GM21423 (cell line): Measurements from ENCODE around the gene UBC.
"Not testable (repeated sequence)": the region's sequence is repeated elsewhere in the genome, so short reads cannot be mapped to it uniquely, and the experiment has no call there.

Source experiments
- ATAC-seq: cut with Tn5 transposase; IDR thresholded peaks from one replicate; pipeline ENCODE4 v1.9.1; 2021; ENCODE audit warnings: mild to moderate bottlenecking, moderate library complexity; ENCODE audit not compliant: unreplicated experiment

Gene UBC

DNA sequence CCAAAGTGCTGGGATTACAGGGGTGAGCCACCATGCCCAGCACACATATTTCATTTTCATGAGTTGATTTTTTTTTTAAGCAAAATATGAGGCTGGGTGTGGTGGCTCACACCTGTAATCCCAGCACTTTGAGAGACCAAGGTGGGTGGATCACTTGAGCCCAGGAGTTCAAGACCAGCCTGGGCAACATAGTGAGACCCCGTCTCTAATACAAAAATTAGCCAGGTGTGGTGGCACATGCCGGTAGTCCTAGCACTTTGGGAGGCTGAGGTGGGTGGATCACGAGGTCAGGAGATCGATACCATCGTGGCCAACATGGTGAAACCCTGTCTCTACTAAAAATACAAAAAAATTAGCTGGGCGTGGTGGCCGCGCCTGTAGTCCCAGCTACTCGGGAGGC is 17.1 kb upstream of the UBC start:
- not testable (repeated sequence) for ATAC-seq

DNA sequence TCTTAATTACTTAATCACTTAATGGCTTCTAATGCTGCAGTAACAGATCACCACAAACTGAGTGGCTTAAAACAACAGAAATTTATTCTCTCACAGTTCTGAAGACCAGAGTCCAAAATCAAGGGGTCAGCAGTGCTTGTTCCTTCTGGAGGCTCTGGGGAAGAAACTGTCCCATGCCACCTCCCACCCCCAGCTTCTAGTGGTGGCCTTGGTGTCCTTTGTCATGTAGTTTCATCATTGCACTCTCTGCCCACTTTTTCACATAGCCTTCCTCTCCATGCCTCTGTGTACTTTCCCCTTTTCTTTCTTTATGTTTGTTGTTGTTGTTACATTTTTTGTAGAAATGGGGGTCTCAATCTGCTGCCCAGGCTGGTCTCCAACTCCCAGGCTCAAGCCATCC is 16.1 kb upstream of the UBC start:
- no peak for ATAC-seq

DNA sequence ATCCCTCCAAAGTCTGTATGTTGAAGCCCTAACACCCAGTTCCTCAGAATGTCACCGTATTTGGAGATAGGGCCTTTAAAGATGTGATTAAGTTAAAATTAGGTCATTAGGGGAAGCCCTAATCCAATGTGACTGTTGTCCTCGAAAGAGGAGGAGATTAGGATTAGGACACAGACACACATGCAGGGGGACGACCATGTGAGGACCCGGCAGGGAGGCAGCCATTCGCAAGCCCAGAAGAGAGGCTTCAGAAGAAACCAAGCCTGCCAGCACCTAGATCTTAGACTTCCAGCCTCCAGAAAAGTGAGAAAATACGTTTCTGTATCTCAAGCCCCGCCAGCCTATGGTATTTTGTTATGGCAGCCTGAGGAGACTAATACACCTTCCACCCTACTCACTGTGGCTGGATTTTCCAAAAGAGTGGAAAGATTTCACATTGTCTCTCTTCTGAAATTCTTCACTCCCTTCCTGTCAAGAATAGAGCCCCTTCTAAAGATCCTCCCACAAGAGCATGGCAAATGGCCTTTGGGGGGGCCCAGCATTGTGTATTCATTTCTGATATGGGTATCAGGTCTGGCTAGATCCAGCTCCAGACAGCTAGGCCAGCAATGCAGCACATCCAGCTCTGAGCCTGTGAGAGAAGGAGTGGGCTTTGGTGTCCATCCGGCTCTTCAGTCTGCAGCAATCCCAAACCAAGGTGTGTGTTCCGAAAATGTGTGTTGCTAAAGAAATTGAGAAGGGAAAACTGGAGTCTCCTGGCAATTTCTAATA is 15.4 kb upstream of the UBC start:
- no peak for ATAC-seq

DNA sequence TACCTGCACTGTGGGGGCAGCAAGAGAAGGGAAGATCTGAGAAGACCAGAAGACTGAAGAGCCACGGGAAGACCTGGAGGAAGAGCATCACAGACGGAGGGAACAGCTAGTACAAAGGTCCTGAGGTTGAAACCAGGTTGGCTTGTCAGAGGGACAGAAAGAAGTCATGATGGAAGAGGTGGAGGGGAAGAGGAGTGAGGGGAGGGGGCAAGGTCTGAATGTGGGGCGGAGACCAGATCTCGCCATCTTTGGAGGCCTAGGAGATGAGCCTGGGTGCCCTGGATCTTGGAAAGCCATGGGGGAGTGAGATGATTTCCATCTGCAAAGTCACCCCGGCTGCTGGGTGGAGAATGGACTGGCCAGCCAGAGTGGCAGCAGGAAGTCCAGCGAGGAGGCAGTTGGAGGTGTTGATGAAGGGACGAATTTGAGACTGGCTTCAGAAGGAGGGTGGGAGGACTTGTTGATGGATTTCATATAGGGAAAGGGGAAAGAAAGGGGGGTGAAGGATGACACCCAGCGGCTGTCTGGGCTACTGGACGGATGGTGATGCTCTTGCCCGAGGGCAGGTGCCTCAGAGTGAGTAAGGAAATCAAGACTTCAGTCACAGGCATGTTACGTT is 14.6 kb upstream of the UBC start:
- ATAC-seq = no peak

DNA sequence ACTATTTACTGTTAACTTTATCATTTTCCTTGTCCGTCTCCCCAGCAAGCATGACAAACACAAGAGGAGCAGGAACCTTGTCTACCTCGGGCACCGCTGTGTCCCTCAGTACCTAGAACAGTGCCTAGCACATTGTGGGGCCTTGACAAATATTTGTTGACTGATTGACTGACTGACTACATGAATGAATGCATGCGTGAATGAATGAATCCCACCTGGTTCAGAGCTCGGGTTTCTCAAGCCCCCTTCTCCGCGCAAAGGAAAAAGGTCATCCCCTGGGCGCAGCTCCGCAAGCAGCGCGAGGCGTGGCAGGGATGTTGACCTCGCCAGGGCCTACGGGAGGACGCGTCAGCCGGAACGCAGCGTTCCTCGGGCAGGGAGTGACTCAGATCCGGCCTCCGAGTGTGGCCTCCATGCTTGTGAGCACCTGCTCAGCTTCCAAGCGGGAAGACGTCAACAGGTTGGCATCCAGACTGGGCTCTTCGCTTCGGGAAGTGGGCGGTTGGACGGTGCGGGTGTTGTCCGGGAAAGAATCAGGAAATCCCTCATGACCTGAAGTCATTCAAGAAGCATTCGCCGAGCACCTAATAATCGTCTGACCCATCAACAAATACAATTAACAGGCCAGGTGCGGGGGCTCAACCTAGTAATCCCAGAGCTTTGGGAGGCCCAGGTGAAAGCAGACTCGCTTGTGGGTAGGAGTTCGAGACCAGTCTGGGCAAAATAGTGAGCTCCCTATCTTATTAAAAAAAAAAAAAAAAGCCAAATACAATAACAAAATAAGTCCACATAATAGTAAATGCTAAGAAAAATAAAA is 13.9 kb upstream of the UBC start:
- ATAC-seq = peak; percentile 35

DNA sequence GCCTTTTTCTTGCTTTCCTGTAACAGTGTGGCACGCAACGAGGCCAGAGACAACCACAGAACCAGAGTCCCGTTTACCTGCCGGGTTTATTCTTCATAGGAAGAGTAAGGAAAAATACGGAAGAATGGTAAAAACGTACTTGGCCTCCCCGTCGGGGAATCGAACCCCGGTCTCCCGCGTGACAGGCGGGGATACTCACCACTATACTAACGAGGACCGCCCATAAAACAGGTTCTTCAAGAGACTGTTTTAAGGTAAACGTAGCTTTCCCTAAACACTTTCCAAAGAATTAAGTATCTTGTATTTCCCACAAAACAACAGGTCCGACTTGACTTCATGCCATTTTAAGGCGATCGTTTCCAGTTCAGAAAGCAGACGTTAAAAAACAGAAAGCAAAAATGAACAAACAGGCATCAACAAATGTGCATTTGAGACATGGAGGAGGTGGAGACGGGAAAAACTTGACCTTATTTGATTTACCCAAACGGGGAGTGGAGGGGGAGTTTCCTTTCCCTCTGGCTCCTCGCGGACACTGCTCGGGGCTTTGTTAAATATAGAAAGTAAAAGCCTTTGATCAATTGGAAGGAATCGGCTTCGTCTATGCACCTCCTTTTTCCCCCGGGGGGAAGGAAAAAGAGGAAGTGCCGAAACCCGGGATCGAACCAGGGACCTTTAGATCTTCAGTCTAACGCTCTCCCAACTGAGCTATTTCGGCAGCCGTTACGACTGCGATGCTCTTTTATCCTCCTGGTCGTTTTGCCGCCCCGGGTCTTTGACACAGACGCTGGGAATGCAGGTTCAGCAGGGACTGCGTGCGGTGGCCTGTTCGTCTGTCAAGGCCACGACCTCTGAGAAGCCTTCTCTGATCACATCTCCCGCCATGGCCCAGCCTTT is 13.0 kb upstream of the UBC start:
- peak; percentile 83 for ATAC-seq

DNA sequence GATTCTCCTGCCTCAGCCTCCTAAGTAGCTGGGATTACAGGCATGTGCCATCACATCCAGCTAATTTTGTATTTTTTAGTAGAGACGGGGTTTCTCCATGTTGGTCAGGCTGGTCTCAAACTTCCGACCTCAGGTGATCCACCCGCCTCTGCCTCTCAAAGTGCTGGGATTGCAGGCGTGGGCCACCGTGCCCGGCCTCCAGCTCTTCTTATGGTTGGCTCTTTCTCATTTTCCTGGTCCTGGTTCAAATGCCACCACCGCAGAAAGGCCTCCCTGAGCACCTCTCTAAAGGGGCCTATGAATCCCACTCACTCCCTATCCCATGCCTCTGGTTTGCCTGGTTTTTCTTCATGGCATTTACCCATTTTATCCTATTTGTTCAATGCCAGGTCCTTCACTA is 11.3 kb upstream of the UBC start:
- not testable (repeated sequence) for ATAC-seq

DNA sequence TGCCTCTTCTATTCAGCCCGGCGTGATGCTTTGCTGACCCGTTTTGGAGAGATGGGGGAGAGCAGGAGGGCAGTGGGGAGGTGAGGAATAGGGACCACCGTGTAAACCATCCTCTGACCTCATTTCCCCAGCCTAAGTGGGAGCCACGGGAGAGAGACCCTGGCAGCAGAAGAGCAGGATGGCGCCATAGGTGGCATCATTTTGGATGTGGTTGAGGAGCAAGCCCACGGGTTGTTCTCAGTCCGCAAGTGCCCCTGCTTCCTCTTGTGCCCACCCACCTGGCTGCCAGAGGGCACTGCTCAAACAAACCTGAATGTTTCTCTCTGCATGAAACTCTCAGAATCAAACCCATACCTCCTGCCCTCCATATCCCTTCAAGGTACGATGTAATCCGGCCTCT is 10.7 kb upstream of the UBC start:
- no peak for ATAC-seq

DNA sequence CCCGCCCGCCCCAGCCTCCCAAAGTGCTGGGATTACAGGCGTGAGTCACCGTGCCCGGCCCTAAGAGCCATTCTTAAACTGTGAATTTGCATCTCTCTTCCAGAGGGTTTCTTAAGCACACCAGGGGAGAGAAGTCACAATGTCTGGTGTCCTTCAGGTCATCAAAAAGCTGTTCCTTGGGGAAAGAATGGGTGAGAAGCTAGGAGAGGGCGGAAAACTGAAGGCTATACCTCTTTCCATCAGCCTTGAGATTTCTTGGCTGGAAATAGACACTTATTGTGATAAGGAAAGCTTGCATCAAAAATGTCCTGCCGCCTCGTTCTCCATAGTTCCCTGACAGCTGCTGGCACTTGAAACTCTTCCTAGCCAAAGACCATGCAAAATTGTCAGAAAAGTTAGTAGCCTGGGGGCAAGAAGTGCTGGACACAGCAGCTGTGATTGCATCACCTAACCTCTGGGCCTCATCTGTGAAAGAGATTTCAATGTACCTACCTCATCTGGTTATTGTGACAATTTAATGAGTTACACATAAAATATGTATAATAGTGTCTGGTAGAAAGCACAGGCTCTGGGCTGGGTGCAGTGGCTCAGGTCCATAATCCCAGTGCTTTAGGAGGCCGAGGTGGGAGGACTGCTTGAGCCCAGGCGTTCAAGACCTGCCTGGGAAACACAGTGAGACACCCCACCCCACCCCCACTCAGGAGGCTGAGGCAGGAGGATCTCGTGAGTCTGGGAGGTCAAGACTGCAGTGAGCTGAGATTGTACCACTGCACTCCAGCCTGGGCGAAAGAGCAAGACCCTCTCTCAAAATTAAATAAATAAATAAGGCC is 9.7 kb upstream of the UBC start:
- no peak for ATAC-seq

DNA sequence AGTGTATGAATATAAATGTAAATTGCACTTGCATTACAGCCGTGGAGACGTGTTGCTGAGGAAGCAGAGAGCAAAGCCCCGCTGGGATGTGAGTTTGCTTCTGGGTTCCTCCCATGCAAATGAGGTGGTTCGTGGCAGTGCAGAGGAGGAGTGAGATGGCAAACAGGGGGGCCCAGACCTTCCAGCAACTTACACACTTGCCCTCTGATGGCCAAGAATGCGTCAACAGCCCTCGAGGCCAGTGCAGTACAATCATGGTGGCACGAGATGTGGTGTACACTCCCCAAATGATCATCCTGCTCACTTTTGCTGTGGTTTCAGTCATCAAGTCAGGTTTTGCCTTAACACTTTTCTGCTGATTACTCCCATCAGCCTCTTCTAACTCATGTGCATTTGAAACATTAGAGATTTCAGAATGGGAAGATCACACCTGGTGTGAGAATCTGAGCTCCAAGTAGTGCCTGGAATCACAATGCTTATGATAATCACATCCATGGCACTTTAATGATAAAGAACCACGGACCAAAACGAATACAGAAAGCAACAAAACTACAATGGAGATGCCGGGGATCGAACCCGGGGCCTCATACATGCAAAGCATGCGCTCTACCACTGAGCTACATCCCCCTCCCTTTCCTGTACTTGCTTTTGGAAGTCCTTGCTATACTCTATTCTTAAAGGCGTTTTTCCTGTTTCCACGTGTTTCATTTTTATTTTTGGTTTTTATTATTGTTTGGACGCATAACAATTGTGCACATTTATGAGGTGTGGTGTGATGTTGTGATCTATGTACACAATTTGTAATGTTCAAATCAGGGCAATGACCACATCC is 7.0 kb upstream of the UBC start:
- peak; percentile 45 for ATAC-seq

DNA sequence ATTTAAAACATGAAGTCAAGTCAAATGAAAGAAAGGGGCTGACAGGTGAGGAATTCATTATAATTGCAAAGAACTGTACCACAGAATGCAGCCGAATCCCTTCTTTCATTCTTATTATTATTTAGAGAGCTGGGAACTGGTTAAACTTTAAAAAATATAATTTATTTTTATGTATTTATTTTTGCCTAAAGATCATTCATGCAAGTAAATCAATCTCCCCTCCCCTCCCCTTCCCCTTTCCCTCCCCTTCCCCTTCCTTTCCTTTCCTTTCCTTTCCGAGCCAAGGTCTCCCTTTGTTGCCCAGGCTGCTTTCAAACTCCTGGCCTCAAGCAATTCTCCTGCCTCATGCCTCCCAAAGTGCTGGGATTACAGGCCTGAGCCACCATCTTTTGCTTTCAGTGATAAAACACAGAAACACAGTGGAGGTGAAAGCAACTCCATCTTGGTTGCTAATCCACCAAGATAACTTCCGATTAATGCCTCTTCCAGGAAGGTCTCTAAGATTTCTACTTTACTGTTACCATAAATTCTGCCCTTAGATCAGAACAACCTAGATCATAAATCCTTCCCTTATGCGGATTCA is 6.0 kb upstream of the UBC start:
- no peak for ATAC-seq

DNA sequence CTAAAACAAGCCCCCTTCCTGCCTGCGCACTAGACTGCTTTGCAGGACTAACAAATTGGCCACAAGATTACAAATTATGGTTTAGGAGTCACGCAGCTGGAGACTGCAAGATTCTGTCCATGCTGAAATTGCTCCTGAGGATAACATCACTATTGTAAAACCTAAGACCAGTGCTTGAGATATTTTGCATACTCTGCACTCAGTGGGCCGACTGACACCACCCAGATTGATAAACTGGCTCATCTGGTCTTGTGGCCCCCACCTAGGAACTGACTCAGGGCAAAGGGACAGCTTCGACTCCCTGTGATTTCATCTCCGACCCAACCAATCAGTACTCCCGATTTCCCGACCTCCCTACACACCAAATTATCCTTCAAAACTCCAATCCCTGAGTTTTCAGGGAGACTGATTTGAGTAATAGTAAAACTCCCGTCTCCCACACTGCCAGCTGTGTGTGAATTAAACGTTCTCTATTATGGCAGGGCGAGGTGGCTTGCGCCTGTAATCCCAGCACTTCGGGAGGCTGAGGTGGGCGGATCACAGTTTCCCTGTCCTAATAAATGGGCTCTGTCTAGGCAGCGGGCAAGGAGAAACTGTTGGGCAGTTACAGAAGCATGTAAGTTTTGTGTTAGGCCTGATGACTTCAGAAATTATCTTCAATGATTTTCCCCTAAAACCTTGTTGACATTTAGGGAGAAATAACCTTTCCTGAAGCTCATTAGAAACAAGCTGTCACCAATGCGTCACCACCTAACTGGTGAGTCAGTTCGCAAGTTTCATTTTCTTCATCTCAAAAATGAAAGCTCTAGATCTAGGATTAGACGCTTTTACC is 5.3 kb upstream of the UBC start:
- no peak for ATAC-seq

DNA sequence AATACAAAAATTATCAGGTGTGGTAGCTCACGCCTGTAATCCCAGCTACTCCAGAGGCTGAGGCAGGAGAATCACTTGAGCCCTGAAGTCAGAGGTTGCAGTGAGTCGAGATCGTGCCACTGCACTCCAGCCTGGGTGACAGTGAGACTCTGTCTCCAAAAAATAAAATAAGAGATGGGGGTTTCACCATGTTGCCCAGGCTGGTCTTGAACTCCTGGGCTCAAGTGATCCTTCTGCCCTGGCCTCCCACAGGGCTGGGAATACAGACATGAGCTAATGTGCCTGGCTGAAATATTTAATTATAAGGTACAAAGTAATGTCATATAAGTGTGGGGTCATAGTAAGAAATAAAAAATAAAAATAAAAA is 4.2 kb upstream of the UBC start:
- ATAC-seq = not testable (repeated sequence)

DNA sequence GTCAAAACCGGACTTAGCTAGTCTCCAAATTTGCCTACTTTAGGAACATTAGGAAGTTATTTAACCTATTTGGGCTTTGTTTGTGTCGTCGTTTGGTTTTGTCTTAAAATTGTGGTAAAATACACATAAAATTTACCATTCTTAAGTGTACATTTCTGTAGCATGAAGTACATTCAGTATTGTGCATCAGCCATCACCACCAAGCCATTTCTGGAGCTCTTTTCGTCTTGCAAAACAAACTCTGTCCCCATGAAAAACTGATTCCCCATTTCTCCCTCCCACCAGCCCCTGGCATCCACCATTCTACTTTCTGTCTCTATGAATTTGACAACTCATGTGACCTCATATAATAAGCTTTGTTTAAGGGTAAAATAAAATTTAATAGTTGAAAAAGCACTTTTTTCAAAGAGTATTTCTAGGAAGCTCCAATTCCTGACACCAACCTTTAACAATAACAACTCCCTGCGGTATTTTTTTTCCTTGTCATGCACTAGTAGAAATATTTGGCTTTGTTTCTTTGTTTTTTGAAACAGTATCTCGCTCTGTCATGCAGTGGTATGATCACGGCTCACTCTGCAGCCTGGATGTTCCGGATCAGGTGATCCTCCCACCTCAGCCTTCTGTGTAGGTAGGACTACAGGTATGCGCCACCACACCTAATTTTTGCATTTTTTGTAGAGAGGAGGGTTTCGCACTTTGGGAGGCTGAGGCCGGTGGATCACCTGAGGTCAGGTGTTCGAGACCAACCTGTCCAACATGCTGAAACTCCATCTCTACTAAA is 3.6 kb upstream of the UBC start:
- ATAC-seq = no peak

DNA sequence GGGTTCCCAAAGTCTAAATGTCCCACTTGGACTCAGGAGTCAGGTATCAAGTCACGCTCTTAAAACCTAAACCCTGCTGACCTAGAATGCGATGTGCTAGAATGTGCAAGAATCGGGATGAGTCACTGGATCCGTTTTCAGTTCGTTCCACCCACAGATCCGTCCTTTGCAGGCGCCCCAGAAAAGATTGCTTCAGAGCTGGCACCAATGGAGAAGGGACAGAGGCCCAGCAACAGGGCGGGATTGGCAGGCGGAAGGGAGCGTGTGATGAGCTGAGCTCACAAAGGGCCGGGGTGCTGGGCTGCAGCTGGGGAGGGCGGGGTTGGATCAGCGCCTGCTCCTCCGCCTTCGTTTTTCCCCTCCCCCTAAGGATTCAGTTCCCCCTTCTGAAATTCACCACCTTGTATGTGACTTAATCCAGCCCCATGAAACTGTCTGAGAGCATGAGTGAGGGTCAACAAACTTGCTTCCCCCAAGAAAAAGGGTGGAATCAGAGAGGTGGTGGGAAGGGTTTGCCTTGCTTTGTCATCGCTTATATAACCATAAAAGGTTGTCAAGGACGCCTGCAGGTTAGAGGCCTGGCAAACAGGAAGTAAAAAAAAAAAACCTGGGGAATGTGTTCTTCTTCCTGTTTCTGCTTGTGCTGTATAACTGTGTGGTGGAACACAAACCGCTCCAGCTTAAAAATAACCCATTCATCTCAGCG is 2.8 kb upstream of the UBC start:
- ATAC-seq = peak; percentile 44

DNA sequence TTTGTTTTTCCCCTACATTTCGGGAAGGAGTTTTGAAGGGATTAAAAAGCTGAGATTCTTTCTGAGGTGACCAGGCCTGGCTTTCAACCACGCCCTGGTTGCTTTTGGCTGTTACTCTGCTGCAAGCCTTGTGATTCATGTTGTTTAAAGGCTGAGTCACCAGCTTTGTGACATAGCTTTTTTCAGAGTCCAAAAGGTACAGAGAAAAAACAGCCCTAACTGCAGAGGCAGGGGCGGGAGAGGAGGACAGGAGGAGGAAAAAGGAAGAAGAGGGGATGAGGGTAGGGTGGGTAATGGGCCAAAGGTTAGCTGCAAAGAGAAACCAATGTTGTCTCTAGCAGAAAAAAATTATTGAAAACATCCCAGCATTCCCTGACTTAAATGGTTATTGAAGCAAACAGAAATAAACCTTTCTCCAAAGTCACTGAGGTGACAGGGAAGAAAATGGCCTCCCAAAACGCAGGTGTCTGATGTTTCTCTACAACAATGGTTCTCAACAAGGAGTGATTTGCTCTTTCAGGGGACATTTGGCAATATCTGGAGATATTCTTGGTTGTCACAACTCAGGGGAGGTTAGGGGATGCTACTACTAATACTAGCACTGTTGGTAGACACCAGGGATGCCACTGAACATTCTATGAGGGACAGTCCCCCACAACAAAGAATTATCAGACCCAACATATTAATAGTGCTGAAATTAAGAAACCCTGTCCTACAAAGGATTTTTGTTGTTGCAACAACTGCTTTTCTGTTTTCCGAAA is 2.1 kb upstream of the UBC start:
- no peak for ATAC-seq
